CD4-positive, CD25-positive, alpha-beta regulatory T cell (primary cell): ENCODE data around the gene TCP11L1. TPM values are rescaled to one million over a fixed set of nuclear protein-coding genes. Genes with fewer than 3 reads are reported as not detected.

Experiments used
- ATAC-seq, 2 donors: fragments of 150-1000 bp; cut with Tn5 transposase; one replicate each; pipeline ENCODE4 v1.10.0; 2021; ENCODE audit warnings: low read depth in 2 of 2, moderate number of reproducible peaks in 2 of 2, moderate library complexity in 1 of 2
- DNase-seq, 3 donors: peaks; one replicate each; pipeline versions ENCODE4 v3.0.0 to v3.0.0-alpha.2; 2012 to 2022; ENCODE audit warnings: mixed read lengths in 1 of 3
- H3K27ac ChIP-seq: one replicate; pipeline ENCODE4 v1.7.0; 2013; ENCODE audit warnings: mild to moderate bottlenecking, low read length; ENCODE audit not compliant: insufficient read depth, poor library complexity, severe bottlenecking
- H3K27me3 ChIP-seq: one replicate; pipeline ENCODE4 v1.7.0; 2013; ENCODE audit warnings: low read length; ENCODE audit not compliant: control insufficient read depth, insufficient read depth
- H3K36me3 ChIP-seq: one replicate; pipeline ENCODE4 v1.7.0; 2013; ENCODE audit warnings: mild to moderate bottlenecking, low read length, moderate library complexity; ENCODE audit not compliant: control insufficient read depth, insufficient read depth
- H3K4me1 ChIP-seq: 2 replicates; pipeline ENCODE4 v1.7.0; 2013; ENCODE audit warnings: mild to moderate bottlenecking, low read length; ENCODE audit not compliant: insufficient read depth, control insufficient read depth, poor library complexity, severe bottlenecking
- H3K4me3 ChIP-seq: one replicate; pipeline ENCODE4 v1.7.0; 2013; ENCODE audit warnings: low read depth, mild to moderate bottlenecking, low read length, moderate library complexity
- H3K9me3 ChIP-seq, 2 experiments: 1 replicate in 1 of 2; 2 replicates in 1 of 2; pipeline ENCODE4 v1.7.0; 2013; ENCODE audit warnings: low read length in 2 of 2, mild to moderate bottlenecking in 1 of 2, moderate library complexity in 1 of 2; ENCODE audit not compliant: control insufficient read depth in 2 of 2
- H3K27ac Mint-ChIP-seq, 3 donors: one replicate each; pipeline ENCODE4 v1.8.0; 2020 to 2022; ENCODE audit warnings: mild to moderate bottlenecking in 3 of 3, mixed read lengths in 3 of 3, moderate library complexity in 2 of 3
- H3K27me3 Mint-ChIP-seq: one replicate; pipeline ENCODE4 v1.8.0; 2022; ENCODE audit warnings: mild to moderate bottlenecking, mixed read lengths
- H3K36me3 Mint-ChIP-seq: one replicate; pipeline ENCODE4 v1.8.0; 2020; ENCODE audit warnings: mixed read lengths
- H3K4me1 Mint-ChIP-seq, 4 donors: one replicate each; pipeline ENCODE4 v1.8.0; 2020 to 2022; ENCODE audit warnings: mixed read lengths in 4 of 4, mild to moderate bottlenecking in 1 of 4
- H3K4me3 Mint-ChIP-seq, 4 donors: one replicate each; pipeline ENCODE4 v1.8.0; 2020 to 2022; ENCODE audit warnings: mild to moderate bottlenecking in 4 of 4, mixed read lengths in 4 of 4, moderate library complexity in 3 of 4
- H3K9me3 Mint-ChIP-seq, 7 donors: one replicate each; pipeline ENCODE4 v1.8.0; 2020 to 2022; ENCODE audit warnings: mixed read lengths in 7 of 7, mild to moderate bottlenecking in 3 of 7, moderate library complexity in 2 of 7
- polyA plus RNA-seq, 4 donors: library from polyadenylated mRNA; unstranded; fragments of 300-500 nt; fragmentation: Illumina TruSeq; gene quantifications; one replicate each; pipeline ENCODE4 v1.2.3, GENCODE V29; 2021
- total RNA-seq: library from RNA; stranded (reverse); gene quantifications from one replicate; pipeline ENCODE4 v1.2.3, GENCODE V29; 2022

The TCP11L1 gene
- total and polyA plus RNA-seq, 5 donors from 2014 or later: 4.3 to 17.0 (median 6.5) TPM

DNA sequence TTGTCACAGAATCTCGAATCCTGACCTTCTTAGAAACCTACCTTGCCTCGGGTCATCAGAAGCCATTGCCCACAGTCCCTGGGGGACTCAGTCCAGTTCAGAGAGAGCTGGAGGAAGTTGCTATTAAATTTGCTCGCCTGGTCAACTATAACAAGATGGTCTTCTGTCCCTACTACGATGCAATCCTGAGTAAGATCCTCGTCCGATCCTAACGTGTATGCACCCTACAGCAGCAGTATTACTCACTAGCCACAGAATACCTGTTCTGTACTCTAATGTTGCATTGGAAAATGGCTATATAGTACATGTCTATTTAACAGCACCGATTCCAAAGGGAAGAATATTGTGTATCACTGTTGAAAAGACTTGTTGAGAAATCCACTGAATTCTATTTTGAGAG lies 33.1 kb downstream of the TCP11L1 start:
- Mint-ChIP-seq H3K4me3 (no peak overlapping the region), H3K27ac (no peak overlapping the region), H3K36me3 (peaks cover 46% of the 10 kb centered on the region), H3K9me3 (no peaks in the 10 kb centered on the region), H3K27me3 (no peaks in the 10 kb centered on the region), H3K4me1 (no peaks in the 10 kb centered on the region)
- H3K36me3 ChIP-seq: peaks cover 62% of the 10 kb centered on the region
- no peaks in the 10 kb centered on the region for H3K27me3 ChIP-seq
- no peaks in the 10 kb centered on the region for H3K4me1 ChIP-seq
- no peak overlapping the region for H3K27ac ChIP-seq
- DNase-seq (no peak), ATAC-seq (no peak)
- no peaks in the 10 kb centered on the region for H3K9me3 ChIP-seq
- H3K4me3 ChIP-seq: no peak overlapping the region

DNA sequence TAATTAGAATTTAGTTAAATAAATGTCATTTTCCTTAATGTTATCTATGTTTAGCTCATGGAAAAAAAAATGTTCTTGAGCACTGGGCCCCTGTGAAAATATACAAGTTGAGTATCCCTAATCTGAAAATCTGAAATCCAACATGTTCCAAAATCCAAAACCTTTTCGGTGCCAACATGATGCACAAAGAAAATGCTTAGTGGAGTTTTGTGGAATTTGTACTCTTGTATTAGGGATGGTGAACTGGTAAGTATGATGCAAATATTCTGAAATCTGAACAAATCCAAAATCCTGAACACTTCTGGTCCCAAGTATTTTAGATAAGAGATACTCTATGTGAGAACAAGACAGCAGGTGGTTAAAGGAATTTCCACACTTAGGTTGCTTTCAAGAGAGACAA lies 44.5 kb downstream of the TCP11L1 start:
- Mint-ChIP-seq H3K36me3 (peaks cover 47% of the 10 kb centered on the region), H3K4me1 (peaks cover 0 to 4% (median 2%) of the 10 kb centered on the region in 4 donors), H3K4me3 (no peak overlapping the region), H3K27me3 (no peaks in the 10 kb centered on the region), H3K9me3 (no peaks in the 10 kb centered on the region), H3K27ac (peak overlapping the region in 2 of 3 donors; percentile 18 to 56)
- Histone ChIP-seq H3K27ac (no peak overlapping the region), H3K4me3 (no peak overlapping the region), H3K9me3 (no peaks in the 10 kb centered on the region), H3K27me3 (no peaks in the 10 kb centered on the region), H3K4me1 (no peaks in the 10 kb centered on the region), H3K36me3 (peaks cover 44% of the 10 kb centered on the region)
- no peak for ATAC-seq
- DNase-seq: no peak

DNA sequence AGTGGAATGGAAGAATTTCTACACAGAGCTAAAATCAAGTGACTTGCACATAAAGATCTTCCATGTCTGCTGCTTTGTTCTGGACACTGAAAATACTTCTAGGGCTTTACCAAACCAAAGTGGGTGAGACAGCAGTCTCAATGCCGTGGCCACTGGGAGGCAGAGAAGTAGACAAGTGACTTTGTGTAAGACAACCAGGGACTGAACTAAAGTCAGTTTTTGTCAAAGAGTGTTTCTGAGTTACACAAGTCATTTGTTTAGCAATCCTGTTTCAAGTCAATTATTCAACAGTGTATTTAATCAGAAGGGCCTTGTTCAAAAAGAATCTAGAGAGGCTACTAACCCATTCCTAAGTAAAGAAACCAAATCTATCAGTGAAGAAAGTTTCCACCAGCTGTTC lies 46.6 kb downstream of the TCP11L1 start:
- Mint-ChIP-seq H3K36me3 (peaks cover 49% of the 10 kb centered on the region), H3K4me1 (peaks cover 0 to 5% (median 4%) of the 10 kb centered on the region in 4 donors), H3K9me3 (no peaks in the 10 kb centered on the region), H3K4me3 (no peak overlapping the region), H3K27ac (peak overlapping the region in 2 of 3 donors; percentile 68 to 74), H3K27me3 (no peaks in the 10 kb centered on the region)
- no peak overlapping the region for H3K27ac ChIP-seq
- peaks cover 43% of the 10 kb centered on the region for H3K36me3 ChIP-seq
- H3K27me3 ChIP-seq: no peaks in the 10 kb centered on the region
- DNase-seq: no peak
- H3K9me3 ChIP-seq: no peaks in the 10 kb centered on the region
- no peak for ATAC-seq
- H3K4me3 ChIP-seq: no peak overlapping the region
- no peaks in the 10 kb centered on the region for H3K4me1 ChIP-seq

DNA sequence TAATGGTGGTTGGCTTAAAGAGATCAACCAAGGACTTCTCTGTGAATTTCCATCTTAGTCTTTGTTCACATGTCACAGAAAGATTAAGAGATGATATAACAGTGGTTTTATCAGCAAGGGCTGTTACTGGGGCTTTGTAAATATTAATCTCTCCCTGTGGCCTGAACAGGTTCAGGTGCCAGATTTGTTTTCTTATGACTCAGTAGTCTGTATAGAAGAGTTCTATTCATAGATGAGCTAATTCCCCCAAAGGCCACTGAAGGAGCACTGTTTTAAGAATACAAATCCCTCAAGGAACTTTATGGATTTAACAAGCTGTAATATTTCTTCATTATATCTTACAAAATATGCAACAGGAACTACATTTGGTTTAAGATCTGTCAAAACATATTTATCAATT lies 50.4 kb downstream of the TCP11L1 start:
- Mint-ChIP-seq H3K4me1 (peaks cover 0 to 10% (median 4%) of the 10 kb centered on the region in 4 donors), H3K4me3 (no peak overlapping the region), H3K9me3 (no peaks in the 10 kb centered on the region), H3K27me3 (no peaks in the 10 kb centered on the region), H3K36me3 (peaks cover 52% of the 10 kb centered on the region), H3K27ac (peak overlapping the region in 1 of 3 donors; percentile 63)
- Histone ChIP-seq H3K27ac (no peak overlapping the region), H3K27me3 (no peaks in the 10 kb centered on the region), H3K4me3 (no peak overlapping the region), H3K9me3 (no peaks in the 10 kb centered on the region), H3K36me3 (peaks cover 33% of the 10 kb centered on the region), H3K4me1 (no peaks in the 10 kb centered on the region)
- no peak for DNase-seq
- ATAC-seq: no peak

DNA sequence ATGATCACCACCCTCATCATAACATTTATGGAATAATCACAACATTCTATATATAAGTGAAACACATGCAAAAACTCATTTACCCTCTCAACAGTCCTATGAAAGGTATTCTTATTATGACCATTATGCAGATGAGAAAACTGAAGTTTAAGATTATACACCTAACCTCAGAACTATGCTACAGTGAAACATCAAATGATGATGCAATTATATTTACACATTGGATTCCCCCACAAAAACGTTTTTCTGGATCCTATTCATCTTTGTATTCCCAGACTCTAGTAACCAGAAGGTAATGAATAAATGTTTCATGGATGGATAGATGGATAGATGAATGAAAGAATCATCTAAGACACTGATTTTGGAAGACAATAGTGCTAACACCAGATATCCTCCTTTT lies 54.8 kb downstream of the TCP11L1 start:
- no peaks in the 10 kb centered on the region for H3K9me3 Mint-ChIP-seq
- no peaks in the 10 kb centered on the region for H3K4me1 ChIP-seq
- H3K36me3 Mint-ChIP-seq: peaks cover 53% of the 10 kb centered on the region
- peaks cover 0 to 10% (median 0%) of the 10 kb centered on the region in 4 donors for H3K4me1 Mint-ChIP-seq
- no peak overlapping the region for H3K27ac Mint-ChIP-seq
- H3K27ac ChIP-seq: no peak overlapping the region
- H3K4me3 Mint-ChIP-seq: no peak overlapping the region
- peaks cover 49% of the 10 kb centered on the region for H3K36me3 ChIP-seq
- no peak for ATAC-seq
- no peak for DNase-seq
- no peaks in the 10 kb centered on the region for H3K27me3 Mint-ChIP-seq
- H3K27me3 ChIP-seq: no peaks in the 10 kb centered on the region
- no peaks in the 10 kb centered on the region for H3K9me3 ChIP-seq
- H3K4me3 ChIP-seq: no peak overlapping the region

DNA sequence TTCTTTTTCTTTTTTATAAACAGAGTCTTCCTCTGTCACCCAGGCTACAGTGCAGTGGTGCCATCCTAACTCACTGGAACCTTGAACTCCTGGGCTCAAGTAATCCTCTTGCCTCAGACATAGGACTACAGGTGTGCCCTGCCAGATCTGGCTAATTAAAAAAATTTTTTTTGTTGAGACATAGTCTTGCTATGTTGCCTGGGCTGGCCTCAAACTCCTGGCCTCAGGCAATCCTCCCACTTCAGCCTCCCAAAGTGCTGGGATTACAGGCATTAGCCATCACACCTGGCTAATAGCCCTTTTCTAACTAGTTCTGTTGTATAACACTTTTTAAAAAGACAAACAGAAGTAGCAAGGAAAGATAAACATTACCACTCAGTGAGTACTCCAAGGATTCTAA lies 64.5 kb downstream of the TCP11L1 start:
- Histone ChIP-seq H3K4me3 (no peak overlapping the region), H3K27me3 (no peaks in the 10 kb centered on the region), H3K27ac (no peak overlapping the region), H3K9me3 (no peaks in the 10 kb centered on the region), H3K4me1 (no peaks in the 10 kb centered on the region), H3K36me3 (peaks cover 43% of the 10 kb centered on the region)
- Mint-ChIP-seq H3K36me3 (peaks cover 39% of the 10 kb centered on the region), H3K27ac (no peak overlapping the region), H3K4me1 (peaks cover 0 to 2% (median under 1%) of the 10 kb centered on the region in 4 donors), H3K4me3 (no peak overlapping the region), H3K27me3 (no peaks in the 10 kb centered on the region), H3K9me3 (no peaks in the 10 kb centered on the region)
- DNase-seq (no peak), ATAC-seq (no peak)

DNA sequence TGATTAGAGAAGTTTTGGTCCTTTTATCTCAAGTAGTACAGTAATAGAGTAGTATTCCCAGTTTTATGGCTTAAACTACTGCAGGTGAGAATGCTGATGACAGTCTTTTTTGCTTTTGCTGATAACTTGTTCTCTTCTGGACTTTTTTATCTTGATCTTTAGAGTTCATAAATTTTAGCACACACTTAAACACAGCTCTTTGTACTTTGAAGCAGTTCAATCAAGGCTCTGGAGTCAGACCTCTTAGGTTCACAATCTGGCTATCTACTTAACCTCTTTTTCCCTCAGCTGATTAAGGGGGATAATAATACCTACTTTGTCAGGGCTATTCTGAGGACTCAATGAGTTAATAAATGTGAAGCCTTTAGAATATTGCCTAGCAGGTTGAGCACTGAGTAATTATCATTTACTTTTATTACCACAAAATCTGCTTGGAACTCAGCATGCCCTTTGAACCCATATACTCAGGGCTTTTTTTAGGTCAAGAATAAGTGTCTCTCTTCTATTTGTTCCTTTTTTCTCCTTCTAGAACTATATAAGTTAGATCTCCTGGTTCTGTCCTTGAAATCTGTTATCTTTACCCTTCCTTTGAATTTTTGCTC lies 70.0 kb downstream of the TCP11L1 start:
- Mint-ChIP-seq H3K4me3 (no peak overlapping the region), H3K9me3 (no peaks in the 10 kb centered on the region), H3K36me3 (peaks cover 6% of the 10 kb centered on the region), H3K27me3 (no peaks in the 10 kb centered on the region), H3K4me1 (peaks cover 0 to 4% (median 0%) of the 10 kb centered on the region in 4 donors), H3K27ac (peak overlapping the region in 1 of 3 donors; percentile 16)
- Histone ChIP-seq H3K27me3 (no peaks in the 10 kb centered on the region), H3K4me1 (no peaks in the 10 kb centered on the region), H3K36me3 (peaks cover 9% of the 10 kb centered on the region), H3K9me3 (no peaks in the 10 kb centered on the region), H3K4me3 (no peak overlapping the region), H3K27ac (no peak overlapping the region)
- no peak for ATAC-seq
- DNase-seq: no peak

DNA sequence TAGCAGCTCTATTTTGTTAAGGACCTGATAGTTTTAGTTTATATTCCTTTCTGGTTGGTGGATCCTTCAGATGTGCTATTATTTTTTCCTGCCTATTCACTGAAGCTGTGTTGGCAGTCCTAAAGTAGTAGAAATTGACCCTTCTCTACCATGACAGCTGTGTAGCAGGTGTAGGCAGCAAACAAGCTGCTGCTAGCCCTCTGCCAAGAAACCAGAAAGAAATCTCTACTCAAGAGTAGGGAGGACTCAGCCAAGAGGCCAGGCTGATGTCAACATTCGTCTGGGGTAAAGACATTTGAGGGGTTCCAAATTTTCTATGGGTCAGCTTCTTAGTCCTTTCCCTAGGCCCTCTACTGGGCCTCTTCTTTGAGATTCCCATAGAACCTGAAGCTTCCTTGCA lies 70.7 kb downstream of the TCP11L1 start:
- Mint-ChIP-seq H3K36me3 (peaks cover 6% of the 10 kb centered on the region), H3K9me3 (no peaks in the 10 kb centered on the region), H3K27ac (no peak overlapping the region), H3K4me3 (no peak overlapping the region), H3K4me1 (peaks cover 0 to 4% (median 0%) of the 10 kb centered on the region in 4 donors), H3K27me3 (no peaks in the 10 kb centered on the region)
- no peak for ATAC-seq
- Histone ChIP-seq H3K27ac (no peak overlapping the region), H3K9me3 (no peaks in the 10 kb centered on the region), H3K4me3 (no peak overlapping the region), H3K4me1 (no peaks in the 10 kb centered on the region), H3K36me3 (peaks cover 3% of the 10 kb centered on the region), H3K27me3 (no peaks in the 10 kb centered on the region)
- DNase-seq: no peak
